Sigmoid colon (tissue), 4 donors: Measurements from ENCODE around the gene VGLL3.

ENCODE experiments used
- CTCF ChIP-seq, 4 experiments: fragments of 450-650 bp in 3 of 4; fragments of 200-600 bp in 1 of 4; IDR thresholded peaks; one replicate each; pipeline ENCODE4 v1.5.1; 2016 to 2019; ENCODE audit warnings: antibody characterized with exemption in 4 of 4, mild to moderate bottlenecking in 3 of 4, moderate library complexity in 2 of 4
- EP300 ChIP-seq, 4 donors: sonication (generic); formaldehyde crosslinking; IDR thresholded peaks; one replicate each; pipeline ENCODE4 v1.6.1; 2017; ENCODE audit warnings: antibody characterized with exemption in 4 of 4

GRCh38 chr3:86923071-86923491 is 67.9 kb downstream of the VGLL3 start:
- no peak for TF ChIP-seq EP300 (IDR thresholded peaks at IDR 0.05)
- no peak for TF ChIP-seq CTCF (IDR thresholded peaks at IDR 0.05)
